Peyer's patch (tissue), 4 donors: Measurements from ENCODE around the gene NOMO2. TPM values are rescaled to one million over a fixed set of nuclear protein-coding genes. Genes with fewer than 3 reads are reported as not detected.
"Not testable (repeated sequence)": the region's sequence is repeated elsewhere in the genome, so short reads cannot be mapped to it uniquely, and the experiment has no call there.

Source experiments
- DNase-seq, 3 donors: peaks; one replicate each; pipeline ENCODE4 v3.0.0-alpha.2; 2017 to 2019
- H3K27ac ChIP-seq, 4 donors: fragments of 200-600 bp; sonication (generic); one replicate each; pipeline ENCODE4 v1.5.1; 2016 to 2019
- H3K27me3 ChIP-seq, 2 donors: fragments of 200-600 bp; sonication (generic); one replicate each; pipeline ENCODE4 v1.5.1; 2019
- H3K36me3 ChIP-seq, 3 donors: fragments of 200-600 bp; sonication (generic); one replicate each; pipeline ENCODE4 v1.5.1; 2016 to 2019
- H3K4me1 ChIP-seq, 4 donors: fragments of 200-600 bp; sonication (generic); one replicate each; pipeline ENCODE4 v1.5.1; 2016 to 2019
- H3K4me3 ChIP-seq, 4 donors: fragments of 200-600 bp; sonication (generic); 1 replicate in 3 of 4; 2 replicates in 1 of 4; pipeline ENCODE4 v1.5.1; 2016 to 2019; ENCODE audit warnings: mild to moderate bottlenecking in 1 of 4
- H3K9me3 ChIP-seq, 4 donors: fragments of 200-600 bp; sonication (generic); one replicate each; pipeline ENCODE4 v1.5.1; 2016 to 2019; ENCODE audit warnings: mild to moderate bottlenecking in 1 of 4
- CTCF ChIP-seq, 6 experiments: fragments of 450-650 bp in 4 of 6; fragments of 200-600 bp in 2 of 6; sonication (generic) in 1 of 6; IDR thresholded peaks; one replicate each; pipeline ENCODE4 v1.5.1; 2017 to 2019; ENCODE audit warnings: antibody characterized with exemption in 6 of 6, mild to moderate bottlenecking in 3 of 6, moderate library complexity in 1 of 6
- total RNA-seq, 4 donors: library from RNA; depleted of rRNA; stranded (reverse); fragments of >200 nt; gene quantifications; one replicate each; pipeline ENCODE4 v1.1.0, GENCODE V29; 2016

Gene NOMO2
- total RNA-seq, 4 donors from 2014 or later = 32.2 to 92.5 (median 63.7) TPM

- H3K4me1 ChIP-seq, H3K9me3 ChIP-seq, H3K27ac ChIP-seq, H3K27me3 ChIP-seq, H3K36me3 ChIP-seq, DNase-seq: not testable (repeated sequence)
- peak overlapping the region in 2 of 4 donors; percentile 43 to 46 for H3K4me3 ChIP-seq
These were observed 9.5 kb upstream of the NOMO2 start for GRCh38 chr16:18571307-18571850.

GRCh38 chr16:18570529-18571306 is 8.8 kb upstream of the NOMO2 start:
- peak in 2 of 3 donors; percentile 58 to 73 for DNase-seq
- H3K4me3 ChIP-seq = peak overlapping the region in 2 of 4 donors; percentile 37 to 43
- H3K9me3 ChIP-seq = not testable (repeated sequence)

GRCh38 chr16:18560416-18561220 is 1.3 kb downstream of the NOMO2 start:
- H3K27ac ChIP-seq, DNase-seq: not testable (repeated sequence)

More at GRCh38 chr16:18570529-18571306, 8.8 kb upstream of the NOMO2 start:
- H3K27ac ChIP-seq, H3K36me3 ChIP-seq, H3K27me3 ChIP-seq, H3K4me1 ChIP-seq: not testable (repeated sequence)

GRCh38 chr16:18553671-18554070 is 8.2 kb downstream of the NOMO2 start:
- not testable (repeated sequence) for H3K27me3 ChIP-seq, H3K4me3 ChIP-seq, H3K4me1 ChIP-seq, H3K27ac ChIP-seq, H3K36me3 ChIP-seq, DNase-seq, H3K9me3 ChIP-seq

More at GRCh38 chr16:18560416-18561220, 1.3 kb downstream of the NOMO2 start:
- H3K9me3 ChIP-seq, H3K36me3 ChIP-seq, H3K4me1 ChIP-seq, H3K27me3 ChIP-seq: not testable (repeated sequence)
- peak overlapping the region in 3 of 4 donors; percentile 64 to 68 (median 68) for H3K4me3 ChIP-seq

- H3K4me1 ChIP-seq, H3K9me3 ChIP-seq, H3K27me3 ChIP-seq, DNase-seq, H3K36me3 ChIP-seq, H3K4me3 ChIP-seq, H3K27ac ChIP-seq: not testable (repeated sequence)
These were observed 14.5 kb downstream of the NOMO2 start for GRCh38 chr16:18547382-18547781.

- H3K27me3 ChIP-seq, H3K4me3 ChIP-seq, H3K27ac ChIP-seq, H3K4me1 ChIP-seq, H3K9me3 ChIP-seq, DNase-seq, H3K36me3 ChIP-seq: not testable (repeated sequence)
These were observed 15.0 kb downstream of the NOMO2 start for GRCh38 chr16:18546853-18547252.

- not testable (repeated sequence) for DNase-seq, H3K4me1 ChIP-seq, H3K4me3 ChIP-seq, H3K27ac ChIP-seq, H3K36me3 ChIP-seq, H3K27me3 ChIP-seq, H3K9me3 ChIP-seq
These were observed 17.4 kb downstream of the NOMO2 start for GRCh38 chr16:18544232-18545081.

- DNase-seq, H3K4me1 ChIP-seq, H3K36me3 ChIP-seq, H3K4me3 ChIP-seq, H3K27me3 ChIP-seq, H3K27ac ChIP-seq, H3K9me3 ChIP-seq: not testable (repeated sequence)
These were observed 20.0 kb downstream of the NOMO2 start for GRCh38 chr16:18541912-18542311.

- H3K27ac ChIP-seq, H3K4me1 ChIP-seq, H3K4me3 ChIP-seq, H3K27me3 ChIP-seq, H3K36me3 ChIP-seq, H3K9me3 ChIP-seq: not testable (repeated sequence)
- DNase-seq = peak in 1 of 3 donors; percentile 43
- TF ChIP-seq CTCF (IDR thresholded peaks at IDR 0.05) = peak in 1 of 6 experiments; percentile 19
These were observed 24.9 kb downstream of the NOMO2 start for GRCh38 chr16:18537004-18537403.

GRCh38 chr16:18535519-18536168 is 26.3 kb downstream of the NOMO2 start:
- H3K27ac ChIP-seq = not testable (repeated sequence)

GRCh38 chr16:18534308-18534707 is 27.6 kb downstream of the NOMO2 start:
- not testable (repeated sequence) for DNase-seq, H3K9me3 ChIP-seq, H3K36me3 ChIP-seq, H3K4me3 ChIP-seq, H3K4me1 ChIP-seq, H3K27me3 ChIP-seq, H3K27ac ChIP-seq

More at GRCh38 chr16:18535519-18536168, 26.3 kb downstream of the NOMO2 start:
- H3K9me3 ChIP-seq, H3K36me3 ChIP-seq, H3K27me3 ChIP-seq, H3K4me1 ChIP-seq, DNase-seq, H3K4me3 ChIP-seq: not testable (repeated sequence)

GRCh38 chr16:18531323-18531722 is 30.6 kb downstream of the NOMO2 start:
- H3K27ac ChIP-seq, DNase-seq, H3K4me1 ChIP-seq, H3K36me3 ChIP-seq, H3K9me3 ChIP-seq, H3K27me3 ChIP-seq, H3K4me3 ChIP-seq: not testable (repeated sequence)

- H3K27me3 ChIP-seq, DNase-seq, H3K9me3 ChIP-seq, H3K4me1 ChIP-seq, H3K27ac ChIP-seq, H3K36me3 ChIP-seq, H3K4me3 ChIP-seq: not testable (repeated sequence)
These were observed 31.6 kb downstream of the NOMO2 start for GRCh38 chr16:18530329-18530728.
